HG02623 (cell line): ENCODE measurements around the gene CNP.
"Not testable (repeated sequence)": the region's sequence is repeated elsewhere in the genome, so short reads cannot be mapped to it uniquely, and the experiment has no call there.

Experiments
- ATAC-seq: cut with Tn5 transposase; IDR thresholded peaks from one replicate; pipeline ENCODE4 v1.9.1; 2021; ENCODE audit warnings: moderate library complexity; ENCODE audit not compliant: unreplicated experiment

Gene CNP

GRCh38 chr17:41966463-41967140 lies at the start of gene CNP:
Gene CNP (plus strand): TSS chr17:41966795. CDS start chr17:41966885, 90 bp downstream.
- ATAC-seq = peak; percentile 56

DNA sequence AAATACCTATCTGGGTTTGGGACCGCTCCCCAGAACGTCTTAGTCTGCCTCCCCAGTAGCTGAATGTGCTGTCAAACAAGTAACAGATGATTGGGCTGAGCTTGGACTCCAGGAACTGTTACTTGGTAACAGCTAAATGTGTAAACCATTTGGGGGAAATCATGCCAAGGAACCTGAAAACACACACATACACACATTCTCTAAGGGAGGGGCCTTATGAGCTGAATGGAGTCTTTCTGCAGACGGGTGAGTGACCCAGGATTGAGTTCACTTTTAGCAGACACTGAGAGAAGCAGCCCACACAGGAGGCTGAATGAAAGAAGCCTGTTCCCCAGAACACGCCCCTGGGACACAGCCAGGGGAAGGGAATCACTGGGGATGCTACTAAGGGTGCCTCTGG lies 49.4 kb upstream of the CNP start:
- no peak for ATAC-seq

DNA sequence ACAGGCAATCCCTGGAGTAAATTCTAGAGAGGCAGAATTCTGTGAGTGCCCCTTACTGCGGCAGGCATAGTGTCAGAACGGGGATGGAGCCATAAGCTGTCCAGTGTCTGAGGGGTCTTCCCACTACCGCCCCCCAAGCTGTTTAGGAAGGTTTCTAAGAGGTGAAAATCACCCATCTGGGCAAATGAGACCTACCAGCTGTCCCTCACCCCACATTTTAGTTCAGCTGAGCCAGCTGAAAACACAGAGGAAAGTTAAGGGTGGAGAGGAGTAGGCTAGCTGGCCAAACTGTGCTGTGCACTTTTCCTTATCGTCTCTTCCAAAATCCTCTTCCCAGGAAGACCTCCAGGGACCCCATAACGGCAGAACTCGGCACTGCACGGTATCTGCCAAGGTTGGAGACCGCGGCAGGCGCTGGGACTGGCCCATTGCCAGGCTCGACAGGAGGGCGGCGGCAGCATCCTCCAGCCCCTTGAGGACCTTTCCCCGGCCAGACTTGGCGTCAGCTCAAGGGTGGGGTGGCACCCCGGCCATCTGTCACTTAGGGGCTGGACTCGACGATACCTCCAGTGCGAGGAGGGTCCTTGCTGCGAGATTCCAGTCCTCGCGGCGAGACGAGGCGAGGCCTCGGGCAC lies 48.8 kb upstream of the CNP start:
- ATAC-seq = no peak

GRCh38 chr17:41918314-41919164 lies 48.1 kb upstream of the CNP start, which contains the start of gene ACLY:
Gene ACLY (minus strand): TSS chr17:41918951. CDS start chr17:41913873, 5,078 bp downstream.
- ATAC-seq = peak; percentile 95

- no peak for ATAC-seq
These were observed 47.3 kb upstream of the CNP start for GRCh38 chr17:41919165-41919817.

DNA sequence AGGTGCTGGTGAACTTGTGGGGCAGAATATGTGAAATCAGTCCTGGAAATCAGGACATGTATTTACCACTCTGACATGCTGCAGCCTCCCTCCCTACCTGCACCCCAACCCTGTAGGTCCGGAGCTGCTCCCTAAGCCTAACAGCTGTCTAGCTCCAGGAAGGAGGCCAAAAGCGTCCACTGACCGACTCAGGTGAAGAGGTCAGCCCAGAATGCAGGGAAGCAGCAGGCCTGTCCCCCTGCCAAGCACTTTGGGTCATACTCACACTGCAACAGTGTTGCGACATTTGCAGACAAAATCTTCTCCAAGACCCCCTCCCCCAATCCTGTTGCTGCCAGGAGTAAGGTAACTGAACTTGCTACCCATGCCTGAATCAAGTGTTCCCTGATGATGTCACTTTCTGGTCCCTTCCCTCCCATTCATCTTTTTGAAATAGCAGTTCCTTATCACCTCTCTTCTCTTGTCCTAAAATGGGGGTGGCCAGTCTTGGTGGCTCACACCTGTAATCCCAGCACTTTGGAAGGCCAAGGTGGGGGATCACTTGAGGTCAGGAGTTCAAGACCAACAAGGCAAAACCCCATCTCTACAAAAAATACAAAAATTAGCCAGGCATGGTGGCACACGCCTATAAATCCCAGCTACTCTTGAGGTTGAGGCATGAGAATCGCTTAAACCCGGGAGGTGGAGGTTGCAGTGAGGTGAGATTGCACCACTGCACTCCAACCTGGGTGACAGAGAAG lies 46.6 kb upstream of the CNP start:
- ATAC-seq = no peak

GRCh38 chr17:41920580-41920955 lies 46.0 kb upstream of the CNP start:
- ATAC-seq = no peak

DNA sequence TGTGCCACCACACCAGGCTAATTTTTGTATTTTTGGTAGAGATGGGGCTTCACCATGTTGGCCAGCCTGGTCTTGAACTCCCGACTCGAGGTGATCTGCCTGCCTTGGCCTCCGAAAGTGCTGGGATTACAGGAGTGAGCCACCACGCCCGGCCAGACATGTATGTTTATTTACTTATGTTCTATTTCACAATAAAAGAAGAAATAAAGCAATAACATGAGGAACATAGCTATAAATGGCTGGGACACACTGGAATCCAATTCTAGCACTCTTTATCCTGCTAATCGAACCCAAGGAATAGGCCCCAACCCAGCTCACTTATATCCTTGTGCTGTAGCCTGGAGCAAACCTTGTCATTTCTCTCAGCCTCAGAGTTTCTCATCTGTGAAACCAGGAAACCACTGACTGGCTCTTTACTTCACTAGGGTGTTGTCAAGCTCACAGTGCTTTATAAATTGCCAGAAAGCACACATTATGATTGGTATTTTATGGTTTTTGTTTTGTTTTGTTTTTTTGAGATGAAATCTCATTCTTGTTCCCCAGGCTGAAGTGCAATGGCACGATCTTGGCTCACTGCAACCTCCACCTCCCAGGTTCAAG lies 40.5 kb upstream of the CNP start:
- no peak for ATAC-seq

GRCh38 chr17:41928693-41929251 lies 37.8 kb upstream of the CNP start:
- no peak for ATAC-seq

GRCh38 chr17:41930009-41930832 lies 36.4 kb upstream of the CNP start, which contains the start of gene ODAD4:
Gene ODAD4 (plus strand): TSS chr17:41930617. CDS start chr17:41930724, 107 bp downstream.
- peak; percentile 85 for ATAC-seq

DNA sequence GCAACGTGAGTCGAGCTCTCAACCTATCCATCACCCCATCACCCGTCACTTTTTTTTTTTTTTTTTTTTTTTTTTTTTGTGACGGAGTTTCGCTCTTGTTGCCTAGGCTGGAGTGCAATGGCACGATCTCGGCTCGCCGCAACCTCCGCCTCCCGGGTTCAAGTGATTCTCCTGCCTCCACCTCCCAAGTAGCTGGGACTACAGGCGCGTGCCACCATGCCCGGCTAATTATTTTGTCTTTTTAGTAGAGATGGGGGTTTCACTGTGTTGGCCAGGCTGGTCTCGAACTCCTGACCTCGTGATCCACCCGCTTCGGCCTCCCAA lies 35.8 kb upstream of the CNP start:
- not testable (repeated sequence) for ATAC-seq

- not testable (repeated sequence) for ATAC-seq
These were observed 34.9 kb upstream of the CNP start for GRCh38 chr17:41931715-41932114.

DNA sequence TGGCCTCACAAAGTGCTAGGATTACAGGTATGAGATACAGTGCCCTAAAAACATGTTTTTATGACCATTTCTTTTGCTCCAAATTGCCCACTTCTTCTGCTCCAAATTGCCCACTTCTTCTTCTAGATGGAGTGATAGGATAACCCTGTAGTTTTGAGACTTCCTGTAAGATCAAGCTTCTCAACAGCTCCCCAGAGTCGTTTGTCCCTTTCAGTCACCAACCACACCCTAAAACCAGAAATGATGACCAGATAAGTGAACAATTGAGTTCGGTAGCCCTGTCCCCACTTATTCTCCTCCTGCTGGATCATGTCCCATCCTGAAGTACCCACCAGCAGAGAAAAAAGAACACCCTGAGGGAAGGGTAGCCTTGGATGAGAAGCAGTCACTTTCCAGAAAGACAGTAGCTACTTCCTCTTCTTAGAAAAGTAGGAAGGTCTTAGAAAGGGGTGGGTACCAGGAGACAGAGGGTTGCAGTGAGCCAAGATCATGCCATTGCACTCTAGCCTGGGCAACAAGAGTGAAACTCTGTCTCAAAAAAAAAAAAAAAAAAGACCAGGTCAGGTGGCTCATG lies 33.7 kb upstream of the CNP start:
- no peak for ATAC-seq

DNA sequence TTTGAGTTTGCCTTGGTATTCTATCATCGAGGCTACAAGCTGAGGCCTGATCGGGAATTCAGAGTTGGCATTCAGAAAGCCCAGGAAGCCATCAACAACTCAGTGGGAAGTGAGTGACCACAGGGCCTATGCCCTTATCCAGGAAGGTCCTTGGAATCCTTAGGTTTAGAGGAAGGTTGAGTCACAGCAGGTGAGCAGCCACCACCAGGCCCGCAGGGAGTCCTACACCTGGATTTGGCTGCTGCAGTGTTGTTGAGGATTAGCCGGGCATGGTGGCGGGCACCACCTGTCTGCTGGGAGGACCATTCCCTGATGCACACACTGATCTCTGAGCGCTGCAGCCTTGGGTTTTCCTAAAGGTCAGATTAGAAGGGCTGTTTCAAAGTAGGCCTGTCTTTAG lies 31.0 kb upstream of the CNP start:
- ATAC-seq = no peak

GRCh38 chr17:41937970-41938954 lies 28.3 kb upstream of the CNP start:
- no peak for ATAC-seq

GRCh38 chr17:41939044-41939692 lies 27.4 kb upstream of the CNP start:
- no peak for ATAC-seq

DNA sequence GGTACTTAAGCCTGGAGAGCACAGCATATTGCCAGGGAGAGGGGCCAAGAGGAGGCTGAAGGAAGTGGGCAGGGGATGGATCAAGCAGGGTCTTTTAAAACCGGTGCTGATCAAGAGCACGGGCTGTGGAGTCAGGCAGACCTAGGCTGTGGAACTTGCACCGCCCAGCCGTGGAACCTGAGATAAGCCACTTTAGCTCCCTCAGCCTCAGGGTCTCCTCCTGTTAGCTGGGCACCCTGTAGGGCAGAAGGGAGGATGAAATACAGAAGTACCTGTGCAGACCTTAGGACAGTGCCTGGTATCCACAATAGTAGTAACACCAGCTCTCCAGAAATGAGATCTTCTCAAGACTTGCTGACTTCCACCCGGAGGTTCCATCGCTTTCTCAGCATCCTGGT lies 26.9 kb upstream of the CNP start:
- ATAC-seq = no peak
